ENCODE results near the gene KDELR1.

GRCh38 chr19:48419158-48419920 is 28.0 kb upstream of the KDELR1 start:
- TF ChIP-seq, protein P1, sequence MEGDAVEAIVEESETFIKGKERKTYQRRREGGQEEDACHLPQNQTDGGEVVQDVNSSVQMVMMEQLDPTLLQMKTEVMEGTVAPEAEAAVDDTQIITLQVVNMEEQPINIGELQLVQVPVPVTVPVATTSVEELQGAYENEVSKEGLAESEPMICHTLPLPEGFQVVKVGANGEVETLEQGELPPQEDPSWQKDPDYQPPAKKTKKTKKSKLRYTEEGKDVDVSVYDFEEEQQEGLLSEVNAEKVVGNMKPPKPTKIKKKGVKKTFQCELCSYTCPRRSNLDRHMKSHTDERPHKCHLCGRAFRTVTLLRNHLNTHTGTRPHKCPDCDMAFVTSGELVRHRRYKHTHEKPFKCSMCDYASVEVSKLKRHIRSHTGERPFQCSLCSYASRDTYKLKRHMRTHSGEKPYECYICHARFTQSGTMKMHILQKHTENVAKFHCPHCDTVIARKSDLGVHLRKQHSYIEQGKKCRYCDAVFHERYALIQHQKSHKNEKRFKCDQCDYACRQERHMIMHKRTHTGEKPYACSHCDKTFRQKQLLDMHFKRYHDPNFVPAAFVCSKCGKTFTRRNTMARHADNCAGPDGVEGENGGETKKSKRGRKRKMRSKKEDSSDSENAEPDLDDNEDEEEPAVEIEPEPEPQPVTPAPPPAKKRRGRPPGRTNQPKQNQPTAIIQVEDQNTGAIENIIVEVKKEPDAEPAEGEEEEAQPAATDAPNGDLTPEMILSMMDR (IDR thresholded peaks at IDR 0.05): no peak
- TF ChIP-seq POLR2A (IDR thresholded peaks at IDR 0.05) (no peak), EP300 (IDR thresholded peaks at IDR 0.05) (no peak)
